SK-N-SH treated with all-trans-retinoic acid at 6 μM for 48 hours (cell line): ENCODE data around the gene TRABD2B.

Source experiments
- ATAC-seq: fragments of 200-7000 bp; cut with Tn5 transposase; 3 replicates; pipeline ENCODE4 v1.9.1; 2020; ENCODE audit warnings: mild to moderate bottlenecking, moderate library complexity
- ARNTL ChIP-seq: fragments of 450-650 bp; formaldehyde crosslinking; IDR thresholded peaks from 2 replicates; pipeline ENCODE4 v1.5.0; 2020; ENCODE audit warnings: low read depth, mild to moderate bottlenecking, moderate library complexity, borderline replicate concordance
- CSDC2 ChIP-seq: fragments of 250-450 bp; sonication (Bioruptor Pico); IDR thresholded peaks from 2 replicates; pipeline ENCODE4 v1.5.0; 2020; ENCODE audit warnings: mild to moderate bottlenecking, moderate library complexity
- GLIS3 ChIP-seq: fragments of 250-450 bp; sonication (Bioruptor Pico); IDR thresholded peaks from 2 replicates; pipeline ENCODE4 v1.5.0; 2020; ENCODE audit warnings: mild to moderate bottlenecking, moderate library complexity
- ISL1 ChIP-seq: fragments of 250-450 bp; sonication (Bioruptor Pico); IDR thresholded peaks from 2 replicates; pipeline ENCODE4 v2.1.2; 2022; ENCODE audit warnings: mild to moderate bottlenecking, moderate library complexity
- OSR1 ChIP-seq: fragments of 250-450 bp; sonication (Bioruptor Pico); IDR thresholded peaks from 2 replicates; pipeline ENCODE4 v1.8.0; 2022; ENCODE audit warnings: moderate library complexity, mild to moderate bottlenecking, inconsistent platforms
- PPARA ChIP-seq: fragments of 250-450 bp; sonication (Bioruptor Pico); IDR thresholded peaks from 2 replicates; pipeline ENCODE4 v1.5.0; 2020; ENCODE audit warnings: mild to moderate bottlenecking, borderline replicate concordance
- RARB ChIP-seq: fragments of 250-450 bp; sonication (Bioruptor Pico); IDR thresholded peaks from 2 replicates; pipeline ENCODE4 v1.8.0; 2021; ENCODE audit warnings: mild to moderate bottlenecking, moderate library complexity
- SNAI2 ChIP-seq: fragments of 250-450 bp; sonication (Bioruptor Pico); IDR thresholded peaks from 2 replicates; pipeline ENCODE4 v1.5.0; 2020; ENCODE audit warnings: mild to moderate bottlenecking, moderate library complexity
- TCF4 ChIP-seq: fragments of 250-450 bp; sonication (Bioruptor Pico); IDR thresholded peaks from 2 replicates; pipeline ENCODE4 v1.8.0; 2021; ENCODE audit warnings: mild to moderate bottlenecking, moderate library complexity, borderline replicate concordance
- TOX ChIP-seq: fragments of 250-450 bp; sonication (Bioruptor Pico); IDR thresholded peaks from 2 replicates; pipeline ENCODE4 v1.8.0; 2021; ENCODE audit warnings: mild to moderate bottlenecking, moderate library complexity, borderline replicate concordance
- ZFP3 ChIP-seq: fragments of 250-450 bp; sonication (Bioruptor Pico); IDR thresholded peaks from 2 replicates; pipeline ENCODE4 v1.5.0; 2020; ENCODE audit warnings: mild to moderate bottlenecking, moderate library complexity
- ZNF565 ChIP-seq: fragments of 450-650 bp; formaldehyde crosslinking; conservative IDR thresholded peaks from 2 replicates; pipeline ENCODE4 v1.5.0; 2020; ENCODE audit warnings: low read depth, mild to moderate bottlenecking, moderate library complexity
- ZNF70 ChIP-seq: fragments of 450-650 bp; formaldehyde crosslinking; IDR thresholded peaks from 2 replicates; pipeline ENCODE4 v1.5.0; 2020; ENCODE audit warnings: mild to moderate bottlenecking, moderate library complexity
- ZNF8 ChIP-seq: fragments of 450-650 bp; formaldehyde crosslinking; IDR thresholded peaks from 2 replicates; pipeline ENCODE4 v1.5.0; 2020; ENCODE audit warnings: mild to moderate bottlenecking, moderate library complexity
- TF ChIP-seq, protein P1 (sequence below): fragments of 250-450 bp; sonication (Bioruptor Pico); IDR thresholded peaks from 2 replicates; pipeline ENCODE4 v1.5.0; 2020; ENCODE audit warnings: mild to moderate bottlenecking, moderate library complexity
- TF ChIP-seq, protein P2 (sequence below): fragments of 250-450 bp; sonication (Bioruptor Pico); IDR thresholded peaks from 2 replicates; pipeline ENCODE4 v1.5.1; 2021; ENCODE audit warnings: mild to moderate bottlenecking, moderate library complexity
- TF ChIP-seq, protein P3 (sequence below): fragments of 250-450 bp; sonication (Bioruptor Pico); IDR thresholded peaks from 2 replicates; pipeline ENCODE4 v1.5.1; 2020; ENCODE audit warnings: low read depth, mild to moderate bottlenecking, moderate library complexity

The TRABD2B gene

DNA sequence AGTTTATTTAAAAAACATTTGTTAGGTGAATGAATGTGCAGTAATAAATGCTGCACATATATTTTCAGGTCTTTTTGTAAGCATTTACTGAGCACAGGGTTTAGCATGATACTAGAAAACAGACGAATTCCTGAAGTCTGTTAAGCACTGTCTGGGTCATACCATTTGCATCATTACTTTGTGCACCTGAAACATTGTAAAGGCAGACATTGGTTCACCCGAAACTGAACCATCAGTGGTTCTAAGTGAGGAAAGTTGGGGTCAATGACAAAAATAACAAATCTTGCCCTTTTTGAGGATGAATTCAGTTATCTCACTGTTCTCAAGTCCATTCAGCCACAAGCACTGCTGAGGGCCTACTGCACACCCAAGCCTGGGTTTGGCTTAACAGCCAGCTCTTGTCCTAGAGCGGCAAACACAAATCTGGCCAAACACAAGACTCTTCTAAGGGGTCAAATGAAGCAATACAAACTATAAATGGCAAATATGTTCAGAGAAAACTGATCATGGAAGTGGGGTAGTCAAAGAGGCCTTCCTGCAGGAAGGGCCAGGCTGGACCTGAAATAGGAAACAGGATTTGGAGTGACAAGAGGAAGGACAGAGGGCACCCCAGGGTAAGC lies 21.8 kb downstream of the TRABD2B start (continued):
- TF ChIP-seq, protein P1, sequence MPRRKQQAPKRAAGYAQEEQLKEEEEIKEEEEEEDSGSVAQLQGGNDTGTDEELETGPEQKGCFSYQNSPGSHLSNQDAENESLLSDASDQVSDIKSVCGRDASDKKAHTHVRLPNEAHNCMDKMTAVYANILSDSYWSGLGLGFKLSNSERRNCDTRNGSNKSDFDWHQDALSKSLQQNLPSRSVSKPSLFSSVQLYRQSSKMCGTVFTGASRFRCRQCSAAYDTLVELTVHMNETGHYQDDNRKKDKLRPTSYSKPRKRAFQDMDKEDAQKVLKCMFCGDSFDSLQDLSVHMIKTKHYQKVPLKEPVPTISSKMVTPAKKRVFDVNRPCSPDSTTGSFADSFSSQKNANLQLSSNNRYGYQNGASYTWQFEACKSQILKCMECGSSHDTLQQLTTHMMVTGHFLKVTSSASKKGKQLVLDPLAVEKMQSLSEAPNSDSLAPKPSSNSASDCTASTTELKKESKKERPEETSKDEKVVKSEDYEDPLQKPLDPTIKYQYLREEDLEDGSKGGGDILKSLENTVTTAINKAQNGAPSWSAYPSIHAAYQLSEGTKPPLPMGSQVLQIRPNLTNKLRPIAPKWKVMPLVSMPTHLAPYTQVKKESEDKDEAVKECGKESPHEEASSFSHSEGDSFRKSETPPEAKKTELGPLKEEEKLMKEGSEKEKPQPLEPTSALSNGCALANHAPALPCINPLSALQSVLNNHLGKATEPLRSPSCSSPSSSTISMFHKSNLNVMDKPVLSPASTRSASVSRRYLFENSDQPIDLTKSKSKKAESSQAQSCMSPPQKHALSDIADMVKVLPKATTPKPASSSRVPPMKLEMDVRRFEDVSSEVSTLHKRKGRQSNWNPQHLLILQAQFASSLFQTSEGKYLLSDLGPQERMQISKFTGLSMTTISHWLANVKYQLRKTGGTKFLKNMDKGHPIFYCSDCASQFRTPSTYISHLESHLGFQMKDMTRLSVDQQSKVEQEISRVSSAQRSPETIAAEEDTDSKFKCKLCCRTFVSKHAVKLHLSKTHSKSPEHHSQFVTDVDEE (CRISPR knock-in tag) = no peak
- TF ChIP-seq ZNF565 (CRISPR knock-in tag) = no peak
- no peak for TF ChIP-seq ZNF70 (CRISPR knock-in tag)
- TF ChIP-seq, all 23 proteins: peak for 0

DNA sequence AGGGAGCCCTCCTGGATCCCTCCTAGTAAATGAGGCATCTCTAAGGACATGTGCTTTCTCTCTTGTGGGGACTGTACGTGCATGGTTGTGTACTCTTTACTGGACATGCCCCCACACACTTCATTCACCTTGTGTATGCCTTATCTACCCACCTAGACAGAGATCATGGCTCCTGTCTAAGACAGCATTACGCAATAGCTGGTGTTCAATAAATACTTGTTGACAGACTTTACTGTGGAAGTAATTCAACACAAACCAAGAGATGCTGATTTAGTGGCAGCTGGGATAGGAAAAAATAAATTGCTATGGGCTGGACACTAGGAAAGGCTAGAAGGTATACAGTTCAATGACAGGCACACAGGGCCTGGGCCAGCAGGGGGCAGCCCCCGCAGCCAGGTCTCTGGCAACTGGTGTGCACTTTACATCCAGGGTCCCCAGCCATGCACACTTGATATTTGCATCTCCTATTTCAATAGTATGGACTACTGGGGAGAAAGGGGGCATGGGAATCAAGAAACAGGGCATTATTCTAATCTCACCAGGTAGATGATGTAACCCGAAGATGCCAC lies 24.2 kb downstream of the TRABD2B start:
- TF ChIP-seq ZNF70 (CRISPR knock-in tag) (no peak), OSR1 (CRISPR knock-in tag) (no peak), ZNF8 (CRISPR knock-in tag) (no peak), ZFP3 (CRISPR knock-in tag) (no peak), ISL1 (CRISPR knock-in tag) (no peak), TCF4 (no peak), ARNTL (CRISPR knock-in tag) (no peak), PPARA (CRISPR knock-in tag) (no peak), GLIS3 (no peak)
- TF ChIP-seq, protein P2, sequence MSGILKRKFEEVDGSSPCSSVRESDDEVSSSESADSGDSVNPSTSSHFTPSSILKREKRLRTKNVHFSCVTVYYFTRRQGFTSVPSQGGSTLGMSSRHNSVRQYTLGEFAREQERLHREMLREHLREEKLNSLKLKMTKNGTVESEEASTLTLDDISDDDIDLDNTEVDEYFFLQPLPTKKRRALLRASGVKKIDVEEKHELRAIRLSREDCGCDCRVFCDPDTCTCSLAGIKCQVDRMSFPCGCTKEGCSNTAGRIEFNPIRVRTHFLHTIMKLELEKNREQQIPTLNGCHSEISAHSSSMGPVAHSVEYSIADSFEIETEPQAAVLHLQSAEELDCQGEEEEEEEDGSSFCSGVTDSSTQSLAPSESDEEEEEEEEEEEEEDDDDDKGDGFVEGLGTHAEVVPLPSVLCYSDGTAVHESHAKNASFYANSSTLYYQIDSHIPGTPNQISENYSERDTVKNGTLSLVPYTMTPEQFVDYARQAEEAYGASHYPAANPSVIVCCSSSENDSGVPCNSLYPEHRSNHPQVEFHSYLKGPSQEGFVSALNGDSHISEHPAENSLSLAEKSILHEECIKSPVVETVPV = no peak
- ATAC-seq = peak; percentile 46; the same call in 1 of the 3 replicates

DNA sequence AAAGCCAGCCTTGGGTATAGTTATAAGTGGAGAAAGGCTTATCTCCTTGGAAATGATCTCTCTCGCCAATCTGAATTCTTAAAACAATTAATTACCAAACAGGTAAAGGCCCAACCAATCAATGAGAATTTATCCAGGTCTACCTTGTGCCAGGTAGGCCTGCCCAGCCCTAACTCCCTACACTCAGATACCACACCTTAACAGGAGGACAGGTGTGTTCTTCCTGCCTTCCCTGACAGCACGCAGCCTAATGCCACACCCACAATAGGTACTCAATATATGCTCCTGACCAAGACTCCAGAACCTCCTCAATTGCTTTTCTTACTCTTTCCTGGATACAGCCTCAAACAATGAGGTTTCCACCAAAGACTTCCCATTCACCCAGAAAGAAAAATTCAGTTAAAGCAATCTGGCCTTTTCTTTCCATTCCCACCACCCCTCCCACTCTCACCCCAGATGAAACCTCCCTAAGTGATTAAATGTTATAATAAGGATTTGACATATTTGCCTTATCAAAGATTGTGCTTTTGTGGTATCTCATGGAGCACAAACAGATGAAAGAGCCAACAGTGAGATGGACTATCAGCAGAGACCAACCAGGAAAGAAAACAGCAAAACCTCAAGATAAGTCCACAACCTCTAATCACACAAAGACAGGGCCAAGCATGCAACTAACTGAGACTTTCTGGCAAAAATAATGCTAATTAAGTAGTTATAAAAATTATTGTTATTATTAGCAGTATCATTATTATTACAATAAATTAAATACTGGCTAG lies 25.6 kb downstream of the TRABD2B start:
- TF ChIP-seq SNAI2 = no peak
- TF ChIP-seq ARNTL (CRISPR knock-in tag) = no peak
- TF ChIP-seq RARB (CRISPR knock-in tag) = no peak
- TF ChIP-seq TOX (CRISPR knock-in tag) = no peak
- no peak for ATAC-seq

DNA sequence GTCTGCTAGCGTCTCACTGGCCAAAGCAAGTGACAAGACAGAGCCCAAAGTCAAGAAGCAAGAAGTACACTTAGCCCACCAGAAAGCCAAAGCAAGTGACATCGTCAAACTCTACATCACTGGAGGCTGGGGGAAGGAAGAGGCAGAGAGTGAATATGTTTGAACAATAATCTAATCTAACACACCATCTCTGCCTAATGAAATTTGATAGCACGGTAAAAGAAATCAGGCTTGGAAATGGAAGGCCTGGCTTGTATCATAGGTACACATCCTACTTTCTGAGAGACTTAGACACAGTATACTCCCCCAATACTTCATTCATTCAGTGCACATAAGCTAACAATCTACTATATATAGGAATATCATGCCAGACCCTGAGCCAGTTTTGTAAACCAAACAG lies 26.3 kb downstream of the TRABD2B start:
- TF ChIP-seq RARB (CRISPR knock-in tag) (no peak), CSDC2 (no peak), ARNTL (CRISPR knock-in tag) (no peak), ZNF565 (CRISPR knock-in tag) (no peak), OSR1 (CRISPR knock-in tag) (no peak), TCF4 (peak; percentile 38; the same call in 1 of the 2 replicates)
- TF ChIP-seq, protein P1 (CRISPR knock-in tag) = 0 out of 2 replicates have a peak, but pooled peaks have one; percentile 10
- TF ChIP-seq, protein P3, sequence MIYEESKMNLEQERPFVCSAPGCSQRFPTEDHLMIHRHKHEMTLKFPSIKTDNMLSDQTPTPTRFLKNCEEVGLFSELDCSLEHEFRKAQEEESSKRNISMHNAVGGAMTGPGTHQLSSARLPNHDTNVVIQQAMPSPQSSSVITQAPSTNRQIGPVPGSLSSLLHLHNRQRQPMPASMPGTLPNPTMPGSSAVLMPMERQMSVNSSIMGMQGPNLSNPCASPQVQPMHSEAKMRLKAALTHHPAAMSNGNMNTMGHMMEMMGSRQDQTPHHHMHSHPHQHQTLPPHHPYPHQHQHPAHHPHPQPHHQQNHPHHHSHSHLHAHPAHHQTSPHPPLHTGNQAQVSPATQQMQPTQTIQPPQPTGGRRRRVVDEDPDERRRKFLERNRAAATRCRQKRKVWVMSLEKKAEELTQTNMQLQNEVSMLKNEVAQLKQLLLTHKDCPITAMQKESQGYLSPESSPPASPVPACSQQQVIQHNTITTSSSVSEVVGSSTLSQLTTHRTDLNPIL (CRISPR knock-in tag) = no peak
- TF ChIP-seq, all 23 proteins: peak for 2
- no peak for ATAC-seq
